OCI-LY7 (cell line): ENCODE data around the gene FCRL3. TPM values are rescaled to one million over a fixed set of nuclear protein-coding genes. Genes with fewer than 3 reads are reported as not detected.

Source experiments
- Bru-seq: library from RNA; stranded (reverse); fragments of 400-500 nt; gene quantifications from one replicate; lab custom pipeline; 2021; lab: Mats Ljungman, UMichigan
- BruChase-seq, 2 experiments: library from RNA; stranded (reverse); fragments of 400-500 nt; gene quantifications; one replicate each; lab custom pipeline; 2021; lab: Mats Ljungman, UMichigan
- BruUV-seq: library from RNA; stranded (reverse); fragments of 400-500 nt; replicated peaks from 2 replicates; lab custom pipeline; 2021; lab: Mats Ljungman, UMichigan
- CTCF ChIA-PET: fragments of 300-600 bp; sonication (Branson Sonifier 250); formaldehyde crosslinking; loops from one replicate; lab custom pipeline; 2022; ENCODE audit warnings: antibody characterized with exemption; ENCODE audit not compliant: unreplicated experiment; lab: Charles Lee
- POLR2A ChIA-PET: fragments of 300-600 bp; sonication (Branson Sonifier 250); formaldehyde crosslinking; loops from one replicate; lab custom pipeline; 2022; ENCODE audit warnings: antibody characterized with exemption; lab: Charles Lee
- DNase-seq: peaks from one replicate; pipeline ENCODE4 v3.0.0-alpha.2; 2015; ENCODE audit warnings: low spot score
- H2AFZ ChIP-seq: fragments of 200-600 bp; sonication (generic), shearing (Covaris generic); 2 replicates; pipeline ENCODE4 v1.6.1; 2014; ENCODE audit warnings: mild to moderate bottlenecking, antibody characterized with exemption, low read length, moderate library complexity
- H3K27ac ChIP-seq: fragments of 200-600 bp; sonication (generic); 2 replicates; pipeline ENCODE4 v1.5.1; 2014; ENCODE audit warnings: mixed run types, low read depth, mild to moderate bottlenecking, moderate library complexity, low read length, inconsistent platforms; ENCODE audit not compliant: poor library complexity, severe bottlenecking
- H3K36me3 ChIP-seq: fragments of 200-600 bp; sonication (generic); 2 replicates; pipeline ENCODE4 v1.6.1; 2014; ENCODE audit warnings: mild to moderate bottlenecking, antibody characterized with exemption, low read length, moderate library complexity, mixed read lengths; ENCODE audit not compliant: insufficient read depth
- H3K4me1 ChIP-seq: fragments of 200-600 bp; sonication (generic); 2 replicates; pipeline ENCODE4 v1.5.1; 2014; ENCODE audit warnings: mild to moderate bottlenecking, low read length; ENCODE audit not compliant: insufficient read depth, poor library complexity, severe bottlenecking
- H3K4me2 ChIP-seq: fragments of 200-600 bp; sonication (generic); 2 replicates; pipeline ENCODE4 v1.6.1; 2014; ENCODE audit warnings: mild to moderate bottlenecking, low read length
- H3K4me3 ChIP-seq: fragments of 200-600 bp; sonication (generic); 2 replicates; pipeline ENCODE4 v1.5.1; 2014; ENCODE audit warnings: mild to moderate bottlenecking, low read depth, low read length; ENCODE audit not compliant: poor library complexity, severe bottlenecking
- H3K79me2 ChIP-seq: fragments of 200-600 bp; sonication (generic); 2 replicates; pipeline ENCODE4 v1.6.1; 2016; ENCODE audit warnings: low read depth, mild to moderate bottlenecking, low read length, moderate library complexity, mixed read lengths; ENCODE audit not compliant: insufficient read depth
- H3K9me2 ChIP-seq: fragments of 200-600 bp; sonication (generic); 2 replicates; pipeline ENCODE4 v1.6.1; 2016; ENCODE audit warnings: mild to moderate bottlenecking, low read length, mixed read lengths; ENCODE audit not compliant: insufficient read depth
- H3K9me3 ChIP-seq: fragments of 200-600 bp; sonication (generic); 2 replicates; pipeline ENCODE4 v1.6.1; 2014; ENCODE audit warnings: mild to moderate bottlenecking, mixed run types, low read length, mixed read lengths
- H4K20me1 ChIP-seq: fragments of 200-600 bp; sonication (generic); 2 replicates; pipeline ENCODE4 v1.6.1; 2014; ENCODE audit warnings: mild to moderate bottlenecking, antibody characterized with exemption, low read length, moderate library complexity, mixed read lengths; ENCODE audit not compliant: insufficient read depth
- CTCF ChIP-seq: fragments of 200-600 bp; sonication (generic); conservative IDR thresholded peaks from 2 replicates; pipeline ENCODE4 v1.5.1; 2014; ENCODE audit warnings: mild to moderate bottlenecking, antibody characterized with exemption, low read length, moderate library complexity, mixed read lengths
- EZH2phosphoT487 ChIP-seq: fragments of 200-600 bp; sonication (generic); IDR thresholded peaks from 2 replicates; pipeline ENCODE4 v1.6.1; 2018; ENCODE audit warnings: low read depth, borderline replicate concordance, mild to moderate bottlenecking, mixed run types, antibody characterized with exemption, low read length, moderate library complexity, mixed read lengths
- intact Hi-C: fragments of 100-400 bp; cut with micrococcal nuclease; formaldehyde crosslinking; loops from one replicate; pipeline ENCODE4 v1.10.0; 2022; ENCODE audit not compliant: unreplicated experiment
- long read RNA-seq: library from polyadenylated mRNA; stranded (forward); transcript quantifications from one replicate; pipeline ENCODE4 v2.0.0, GENCODE V29; 2022
- total RNA-seq, 2 experiments: library from RNA; depleted of rRNA in 1 of 2; stranded (reverse); fragments of >200 nt in 1 of 2; shearing (Covaris generic) in 1 of 2; gene quantifications; 2 replicates each; pipeline ENCODE4 v1.2.3, GENCODE V29; 2014 to 2022

The FCRL3 gene
- 0.77 and 0.88 TPM in 2 replicates for total RNA-seq (2014; rRNA removed; shearing (Covaris generic))
- 0.99 and 1.1 TPM in 2 replicates for total RNA-seq (2022)
- Bru-seq, nascent RNA = percentile 30 among the genes with signal in this experiment
- BruChase-seq, experiment 1, labeled RNA remaining after a 6-hour chase = percentile 27 among the genes with signal in this experiment
- BruChase-seq, experiment 2, labeled RNA remaining after a 2-hour chase = percentile 31 among the genes with signal in this experiment
- long read RNA-seq = 0 reads

- Histone ChIP-seq H3K36me3 (no peaks in the 10 kb centered on the region), H3K27ac (peak within 1 kb of the TSS; percentile 8), H2AFZ (peak within 1 kb of the TSS; percentile 85), H4K20me1 (no peaks in the 10 kb centered on the region), H3K79me2 (no peaks in the 10 kb centered on the region), H3K4me3 (peak within 1 kb of the TSS; percentile 4), H3K4me2 (peak within 1 kb of the TSS; percentile 65), H3K9me3 (no peaks in the 10 kb centered on the region), H3K4me1 (peaks cover 85% of the 10 kb centered on the region), H3K9me2 (no peaks in the 10 kb centered on the region)
- peak; percentile 24 for DNase-seq
- TF ChIP-seq CTCF (no peak), EZH2phosphoT487 (no peak)
- ChIA-PET CTCF (interaction anchor here (0.7 to 0.8 kb wide), 2 partner anchors 10 to 189 kb away, joined by 3 to 4 read pairs; no protein-coding TSS in a partner anchor), POLR2A (interaction anchor here (0.6 to 1.6 kb wide), 4 partner anchors 11 to 192 kb away, joined by 3 to 5 read pairs (median 3); no protein-coding TSS in a partner anchor)
- intact Hi-C loops = loop anchor here (5.0 kb wide), 1 partner anchor 188 kb away; no protein-coding TSS in a partner anchor
- no TSS peak for BruUV-seq
Measured at GRCh38 chr1:157700732-157701131, at the start of gene FCRL3. Gene FCRL3 (minus strand): TSS chr1:157700769. CDS start chr1:157700489, 280 bp downstream.

GRCh38 chr1:157748262-157748817 lies 47.8 kb upstream of the FCRL3 start:
- no peak overlapping the region for H2AFZ ChIP-seq
- no peak overlapping the region for H3K4me2 ChIP-seq
- no peak overlapping the region for H3K4me3 ChIP-seq
- no peaks in the 10 kb centered on the region for H3K36me3 ChIP-seq
- H3K9me2 ChIP-seq = no peaks in the 10 kb centered on the region
- TF ChIP-seq EZH2phosphoT487 = no peak
- no peak for TF ChIP-seq CTCF
- peaks cover 4% of the 10 kb centered on the region for H3K4me1 ChIP-seq
- CTCF ChIA-PET = no interaction called here
- no TSS peak for BruUV-seq
- intact Hi-C loops = no loop called here
- no peaks in the 10 kb centered on the region for H4K20me1 ChIP-seq
- no peaks in the 10 kb centered on the region for H3K9me3 ChIP-seq
- POLR2A ChIA-PET = interaction anchor here (0.6 kb wide), 1 partner anchor 15 kb away, joined by 4 read pairs; no protein-coding TSS in a partner anchor
- no peaks in the 10 kb centered on the region for H3K79me2 ChIP-seq
- H3K27ac ChIP-seq = no peak overlapping the region
- DNase-seq = no peak
